Measurements from ENCODE around the gene CAMTA1.
"Not testable (repeated sequence)": the region's sequence is repeated elsewhere in the genome, so short reads cannot be mapped to it uniquely, and the experiment has no call there.

Gene CAMTA1

GRCh38 chr1:7369866-7370265 lies 584.6 kb downstream of the CAMTA1 start:
- no peak for DNase-seq (ENCODE audit: low spot score)

DNA sequence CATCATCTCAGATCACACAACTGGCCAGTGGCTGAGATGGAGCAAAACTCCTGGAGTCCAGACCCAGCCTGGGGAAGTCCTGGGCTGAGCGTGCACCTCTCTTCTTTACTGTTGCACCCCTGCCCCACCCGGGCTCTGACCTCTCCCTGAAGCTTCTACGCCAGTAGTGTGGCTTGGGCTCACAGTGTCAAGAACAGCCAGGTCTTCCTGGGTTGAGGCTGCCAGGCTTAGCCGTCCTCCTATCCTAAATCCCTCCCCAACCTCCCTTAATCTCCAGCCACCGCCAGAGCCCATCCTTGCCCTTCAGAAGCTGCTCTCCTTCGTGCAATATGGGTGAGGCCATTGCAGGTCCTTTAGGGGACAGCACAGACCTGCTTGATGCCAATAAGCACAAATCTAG lies 586.7 kb downstream of the CAMTA1 start:
- DNase-seq (ENCODE audit: low spot score), result no peak

- DNase-seq (ENCODE audit: low spot score), result no peak
Observed at GRCh38 chr1:7372477-7373120, 587.3 kb downstream of the CAMTA1 start.

DNA sequence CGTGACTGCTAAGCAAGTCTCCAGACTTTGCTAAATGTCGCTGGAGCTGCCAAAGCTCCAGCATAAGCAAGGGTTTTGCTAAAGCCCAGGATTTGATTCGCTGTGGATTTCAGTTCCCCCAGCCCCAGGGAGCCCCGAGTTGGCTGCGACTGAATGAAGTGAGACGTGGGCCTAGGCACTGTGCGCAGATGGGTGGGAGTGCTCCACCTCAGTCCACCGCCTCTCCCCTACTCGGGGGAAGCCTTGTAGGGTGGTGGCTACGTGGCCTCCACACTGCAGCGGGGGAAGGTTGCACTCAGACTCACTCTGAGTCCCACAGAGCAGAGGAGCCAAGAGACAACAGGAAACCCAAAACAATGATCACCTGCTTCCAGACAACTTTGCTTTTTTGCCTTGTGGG lies 588.0 kb downstream of the CAMTA1 start:
- DNase-seq (ENCODE audit: low spot score), result no peak

GRCh38 chr1:7373876-7374562 lies 588.8 kb downstream of the CAMTA1 start:
- no peak for DNase-seq (ENCODE audit: low spot score)

GRCh38 chr1:7374563-7375160 lies 589.4 kb downstream of the CAMTA1 start:
- no peak for DNase-seq (ENCODE audit: low spot score)

DNA sequence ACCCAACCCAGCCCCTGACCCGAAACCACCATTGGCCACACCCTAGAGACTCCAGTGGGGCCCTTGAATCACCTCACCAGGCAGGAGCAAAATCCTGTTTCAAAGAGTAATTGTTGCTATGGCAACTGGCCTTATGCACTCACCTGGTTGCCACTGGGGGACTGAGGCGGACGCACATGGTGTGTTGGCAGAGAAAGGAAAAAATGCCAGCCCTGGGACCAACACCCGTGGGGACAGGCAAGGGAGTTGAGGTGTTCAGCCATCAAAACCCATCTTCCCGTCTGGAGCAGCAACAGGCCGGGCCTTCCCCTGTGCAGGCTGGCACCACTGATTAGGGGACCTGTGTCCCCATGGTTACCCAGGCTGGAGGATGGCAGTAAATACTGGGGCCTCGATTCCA lies 590.1 kb downstream of the CAMTA1 start:
- no peak for DNase-seq (ENCODE audit: low spot score)

- no peak for DNase-seq (ENCODE audit: low spot score)
Observed at GRCh38 chr1:7375781-7376660, 590.8 kb downstream of the CAMTA1 start.

DNA sequence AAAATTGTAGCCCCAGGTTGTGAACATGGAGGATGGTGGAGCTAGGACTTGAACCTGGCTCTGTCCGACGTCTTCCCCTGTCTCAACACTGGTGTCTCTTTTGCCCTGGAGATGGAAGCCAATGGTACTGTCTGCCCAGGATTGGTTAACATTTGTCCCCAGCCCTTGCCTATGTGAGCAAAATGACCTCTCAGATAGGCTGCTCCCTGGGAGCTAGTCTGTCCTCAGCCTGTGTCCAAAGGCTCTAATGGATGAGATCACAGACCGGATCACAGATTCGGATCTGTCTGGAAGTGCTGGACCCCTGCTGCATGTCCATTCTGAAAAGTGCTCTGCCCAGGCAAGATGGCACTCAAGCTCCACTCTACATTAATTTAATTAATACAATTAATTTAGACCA lies 591.4 kb downstream of the CAMTA1 start:
- no peak for DNase-seq (ENCODE audit: low spot score)

DNA sequence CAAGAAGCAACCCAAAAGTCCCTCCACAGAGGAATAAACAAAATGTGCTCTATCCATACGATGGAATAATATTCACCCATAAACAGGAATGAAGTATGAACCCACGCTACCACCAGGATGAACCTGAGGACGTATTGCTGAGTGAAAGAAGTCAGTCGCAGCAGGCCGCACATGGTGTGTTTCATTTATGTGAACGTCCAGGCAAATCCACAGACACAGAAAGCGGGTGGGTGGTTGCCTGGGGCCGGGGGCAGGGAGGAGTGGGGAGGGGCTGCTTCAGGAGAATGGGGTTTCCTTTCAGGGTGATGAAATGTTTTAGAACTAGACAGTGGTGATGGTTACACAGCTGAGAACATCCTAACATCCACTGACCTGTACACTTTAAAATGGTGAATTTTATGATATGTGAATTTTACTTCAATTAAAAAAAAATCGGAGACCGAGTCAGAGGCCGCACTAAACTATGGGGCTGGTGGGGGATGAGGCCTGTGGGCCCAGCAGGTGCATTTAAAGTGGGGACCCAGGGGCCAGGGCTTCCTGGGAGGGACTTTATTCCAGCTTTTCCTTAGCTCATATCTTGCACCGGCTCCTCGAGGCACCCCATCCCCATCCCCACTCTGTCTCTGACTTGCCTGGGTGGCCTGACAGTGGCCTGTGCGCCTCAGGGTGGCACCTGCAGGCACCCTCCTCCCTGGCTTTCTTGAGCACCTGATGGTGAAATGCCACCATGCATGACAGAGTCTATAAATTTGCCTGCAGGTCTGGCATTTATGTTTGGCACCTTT lies 593.3 kb downstream of the CAMTA1 start:
- no peak for DNase-seq (ENCODE audit: low spot score)

DNA sequence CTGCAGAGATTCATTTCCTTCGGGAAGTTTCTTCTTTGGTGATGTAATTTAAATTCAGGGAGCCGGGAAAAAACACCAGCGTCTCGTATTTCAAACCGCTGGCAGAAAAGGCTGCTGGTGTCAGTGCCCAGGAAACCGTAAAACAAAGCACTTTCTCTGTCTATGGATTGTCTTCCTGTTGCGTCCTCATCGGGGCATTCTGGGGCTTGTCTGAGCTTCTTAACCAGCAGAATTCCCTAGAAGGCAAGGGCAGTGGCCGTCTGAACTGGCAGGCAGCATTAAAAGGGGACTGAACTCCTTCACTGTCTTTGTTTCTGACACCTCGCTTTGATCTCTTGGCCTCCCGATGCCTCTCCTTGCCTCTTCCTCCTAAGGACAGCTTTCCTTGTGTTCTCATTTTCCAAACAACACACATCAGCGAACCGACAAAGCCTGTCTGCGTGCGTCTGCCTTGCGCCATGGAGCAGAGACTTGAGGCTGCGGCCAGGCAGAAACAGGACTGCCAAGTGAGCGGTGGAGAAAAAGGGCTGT lies 594.3 kb downstream of the CAMTA1 start:
- peak; percentile 42 for DNase-seq (ENCODE audit: low spot score)

- not testable (repeated sequence) for DNase-seq (ENCODE audit: low spot score)
Observed at GRCh38 chr1:7380068-7380467, 594.8 kb downstream of the CAMTA1 start.

- no peak for DNase-seq (ENCODE audit: low spot score)
Observed at GRCh38 chr1:7380712-7381111, 595.5 kb downstream of the CAMTA1 start.

DNA sequence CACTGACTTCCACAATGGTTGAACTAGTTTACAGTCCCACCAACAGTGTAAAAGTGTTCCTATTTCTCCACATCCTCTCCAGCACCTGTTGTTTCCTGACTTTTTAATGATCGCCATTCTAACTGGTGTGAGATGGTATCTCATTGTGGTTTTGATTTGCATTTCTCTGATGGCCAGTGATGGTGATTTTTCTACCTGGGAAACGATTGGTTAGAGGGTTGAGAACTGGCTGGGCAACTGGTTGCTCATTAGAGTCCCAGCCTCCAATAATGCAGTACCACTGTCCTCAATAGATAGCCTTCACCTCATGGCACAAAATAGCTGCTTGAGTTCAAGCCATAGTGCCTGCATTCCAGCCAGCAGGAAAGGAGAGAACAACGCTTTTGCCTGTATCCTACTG lies 596.5 kb downstream of the CAMTA1 start:
- not testable (repeated sequence) for DNase-seq (ENCODE audit: low spot score)

GRCh38 chr1:7382971-7383370 lies 597.7 kb downstream of the CAMTA1 start:
- DNase-seq (ENCODE audit: low spot score), result no peak

- DNase-seq (ENCODE audit: low spot score), result no peak
Observed at GRCh38 chr1:7383671-7384520, 598.6 kb downstream of the CAMTA1 start.

DNA sequence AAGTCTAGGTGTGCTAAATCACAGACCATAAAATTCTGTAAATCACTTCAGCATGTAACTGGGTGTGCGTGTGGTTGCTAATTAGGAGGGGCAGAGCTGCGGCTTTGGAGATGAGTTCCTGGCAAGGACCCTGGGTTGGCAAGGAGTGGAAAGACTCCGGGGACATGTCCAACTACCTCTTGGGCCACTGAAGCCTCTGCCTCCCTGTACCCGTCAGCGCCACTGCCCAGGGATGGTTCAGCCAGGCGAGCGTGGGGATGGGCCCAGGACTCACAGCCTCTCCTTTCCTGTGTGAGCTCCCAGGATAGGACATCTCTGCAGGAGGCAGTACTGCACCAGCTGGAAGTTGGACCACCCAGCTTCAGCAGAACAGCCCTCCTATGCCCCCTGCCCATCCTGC lies 599.4 kb downstream of the CAMTA1 start:
- DNase-seq (ENCODE audit: low spot score), result no peak

- DNase-seq (ENCODE audit: low spot score), result no peak
Observed at GRCh38 chr1:7385471-7386225, 600.4 kb downstream of the CAMTA1 start.

- DNase-seq (ENCODE audit: low spot score), result no peak
Observed at GRCh38 chr1:7386226-7387052, 601.2 kb downstream of the CAMTA1 start.

Measured in COLO829 (cell line).